GM23338 (cell line): ENCODE data around the gene PRDM11. TPM values are rescaled to one million over a fixed set of nuclear protein-coding genes. Genes with fewer than 3 reads are reported as not detected.

Experiments
- polyA plus RNA-seq: library from polyadenylated mRNA; unstranded; fragments of >200 nt; fragmentation: Nextera tagmentation; extraction: Ambion mirVana; gene quantifications from 2 replicates; pipeline ENCODE4 v1.2.1, GENCODE V29; 2016
- total RNA-seq: library from RNA; depleted of rRNA; stranded (reverse); fragments of >200 nt; shearing (Covaris generic); gene quantifications from 2 replicates; pipeline ENCODE4 v1.2.3, GENCODE V29; 2014; rRNA removed

Gene PRDM11
- total and polyA plus RNA-seq, 2 experiments from 2014 or later, result 0.97 to 10.4 TPM

Other genes with a start within 250 kb of the PRDM11 start
- 33.4 and 43.9 TPM in 2 replicates for gene TP53I11, start 195.8 kb upstream of the PRDM11 start, total RNA-seq
- 22.5 and 23.5 TPM in 2 replicates for gene TP53I11, start 195.8 kb upstream of the PRDM11 start, polyA plus RNA-seq
- 16.3 and 17.1 TPM in 2 replicates for gene SYT13, start 139.7 kb downstream of the PRDM11 start, total RNA-seq
- 3.4 and 3.5 TPM in 2 replicates for gene SYT13, start 139.7 kb downstream of the PRDM11 start, polyA plus RNA-seq